Measurements from ENCODE around the gene KIAA0753. TPM values are rescaled to one million over a fixed set of nuclear protein-coding genes. Genes with fewer than 3 reads are reported as not detected.

KIAA0753 gene
- polyA plus RNA-seq, 1 of the 3 experiments (the other 2 are of a cell fraction), result 7.2 TPM

GRCh38 chr17:6532441-6532885 is 108.0 kb downstream of the KIAA0753 start:
- no peaks in the 10 kb centered on the region for H4K20me1 ChIP-seq (ENCODE audit: insufficient read depth)

More at GRCh38 chr17:6532441-6532885, 108.0 kb downstream of the KIAA0753 start:
- no peaks in the 10 kb centered on the region for H3K4me1 ChIP-seq (ENCODE audit: control insufficient read depth in 1 of 2, insufficient read depth in 2 of 2, low read depth in 1 of 2, low read length in 1 of 2)
- no peak for TF ChIP-seq FOXJ3 (CRISPR knock-in tag; IDR thresholded peaks at IDR 0.05)
- no peak for TF ChIP-seq SIN3A (IDR thresholded peaks at IDR 0.05; ENCODE audit: borderline replicate concordance, low read depth, low read length)
- no peak for TF ChIP-seq FOSL2 (IDR thresholded peaks at IDR 0.05; ENCODE audit: borderline replicate concordance, low read depth)
- no peak for TF ChIP-seq ZBTB33 (IDR thresholded peaks at IDR 0.05; ENCODE audit: borderline replicate concordance, low read depth)
- no peak for TF ChIP-seq YY1 (IDR thresholded peaks at IDR 0.05; ENCODE audit: low read depth)
- TF ChIP-seq CHD2 (IDR thresholded peaks at IDR 0.05; ENCODE audit: low read length, partially characterized antibody), result no peak
- TF ChIP-seq NRF1 (IDR thresholded peaks at IDR 0.05; ENCODE audit: low read depth, low read length), result no peak
- TF ChIP-seq ELF1 (IDR thresholded peaks at IDR 0.05), result no peak
- TF ChIP-seq POLR2AphosphoS5 (IDR thresholded peaks at IDR 0.05; ENCODE audit: low read depth, low read length), result no peak
- TF ChIP-seq NFIC (IDR thresholded peaks at IDR 0.05; ENCODE audit: borderline replicate concordance), result no peak
- no peak for TF ChIP-seq PBX3 (IDR thresholded peaks at IDR 0.05)
- no peak for TF ChIP-seq JUND (IDR thresholded peaks at IDR 0.05)
- TF ChIP-seq CTCF (IDR thresholded peaks at IDR 0.05), result no peak
- TF ChIP-seq RXRA (IDR thresholded peaks at IDR 0.05; ENCODE audit: borderline replicate concordance, low read depth), result no peak
- ChIA-PET CTCF (interaction anchor here (0.8 kb wide), 1 partner anchor 944 kb away, joined by 3 read pairs; no protein-coding TSS in a partner anchor), POLR2A (no interaction called here)
- no peaks in the 10 kb centered on the region for H3K36me3 ChIP-seq (replicated peaks in 1 of 2; ENCODE audit: control insufficient read depth in 1 of 2, insufficient read depth in 2 of 2, low read length in 1 of 2)
- H3F3A ChIP-seq (replicated peaks; ENCODE audit: insufficient read depth), result no peaks in the 10 kb centered on the region
- 61% methylated on average over 5 of the region's 5 CpGs for WGBS (ENCODE audit: low lambda C conversion rate)
- H3K9me2 ChIP-seq, result no peaks in the 10 kb centered on the region
- H3K27me3 ChIP-seq (ENCODE audit: insufficient read depth), result no peaks in the 10 kb centered on the region
- no peak overlapping the region for H3K9ac ChIP-seq
- no peak overlapping the region for H3K4me3 ChIP-seq (ENCODE audit: low read depth in 2 of 2, low read length in 1 of 2)
- no peak for DNase-seq
- H3K79me2 ChIP-seq (ENCODE audit: insufficient read depth), result no peaks in the 10 kb centered on the region
- no peak overlapping the region for H2AFZ ChIP-seq (ENCODE audit: low read depth)
- no peak overlapping the region for H3K27ac ChIP-seq (ENCODE audit: low read depth in 2 of 2, low read length in 1 of 2)
- H3K4me2 ChIP-seq, result no peak overlapping the region
- H3K9me3 ChIP-seq, result no peaks in the 10 kb centered on the region

Data from SK-N-SH (cell line).